NB4 (cell line): Measurements from ENCODE around the gene COX4I1.

ENCODE experiments used
- MAX ChIP-seq: IDR thresholded peaks from 2 replicates; pipeline ENCODE4 v1.6.1; 2011; ENCODE audit warnings: low read depth, low read length
- MYC ChIP-seq: IDR thresholded peaks from 2 replicates; pipeline ENCODE4 v1.6.1; 2011; ENCODE audit warnings: low read depth, low read length
- POLR2A ChIP-seq: IDR thresholded peaks from 2 replicates; pipeline ENCODE4 v1.6.1; 2011; ENCODE audit warnings: mild to moderate bottlenecking; ENCODE audit not compliant: insufficient read length; ENCODE audit errors: extremely low read depth
- TF ChIP-seq, protein P1 (sequence below): IDR thresholded peaks from one replicate; pipeline ENCODE4 v1.5.1; 2012; ENCODE audit warnings: low read depth, low read length

GRCh38 chr16:85853547-85854545 lies 54.4 kb downstream of the COX4I1 start:
- TF ChIP-seq, protein P1, sequence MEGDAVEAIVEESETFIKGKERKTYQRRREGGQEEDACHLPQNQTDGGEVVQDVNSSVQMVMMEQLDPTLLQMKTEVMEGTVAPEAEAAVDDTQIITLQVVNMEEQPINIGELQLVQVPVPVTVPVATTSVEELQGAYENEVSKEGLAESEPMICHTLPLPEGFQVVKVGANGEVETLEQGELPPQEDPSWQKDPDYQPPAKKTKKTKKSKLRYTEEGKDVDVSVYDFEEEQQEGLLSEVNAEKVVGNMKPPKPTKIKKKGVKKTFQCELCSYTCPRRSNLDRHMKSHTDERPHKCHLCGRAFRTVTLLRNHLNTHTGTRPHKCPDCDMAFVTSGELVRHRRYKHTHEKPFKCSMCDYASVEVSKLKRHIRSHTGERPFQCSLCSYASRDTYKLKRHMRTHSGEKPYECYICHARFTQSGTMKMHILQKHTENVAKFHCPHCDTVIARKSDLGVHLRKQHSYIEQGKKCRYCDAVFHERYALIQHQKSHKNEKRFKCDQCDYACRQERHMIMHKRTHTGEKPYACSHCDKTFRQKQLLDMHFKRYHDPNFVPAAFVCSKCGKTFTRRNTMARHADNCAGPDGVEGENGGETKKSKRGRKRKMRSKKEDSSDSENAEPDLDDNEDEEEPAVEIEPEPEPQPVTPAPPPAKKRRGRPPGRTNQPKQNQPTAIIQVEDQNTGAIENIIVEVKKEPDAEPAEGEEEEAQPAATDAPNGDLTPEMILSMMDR: no peak
- TF ChIP-seq POLR2A (no peak), MAX (no peak), MYC (0 out of 2 replicates have a peak, but pooled peaks have one; percentile 19)
